ENCODE data around the gene PARP14.

GRCh38 chr3:122719273-122719921 is 38.8 kb downstream of the PARP14 start:
- TF ChIP-seq, protein P1, sequence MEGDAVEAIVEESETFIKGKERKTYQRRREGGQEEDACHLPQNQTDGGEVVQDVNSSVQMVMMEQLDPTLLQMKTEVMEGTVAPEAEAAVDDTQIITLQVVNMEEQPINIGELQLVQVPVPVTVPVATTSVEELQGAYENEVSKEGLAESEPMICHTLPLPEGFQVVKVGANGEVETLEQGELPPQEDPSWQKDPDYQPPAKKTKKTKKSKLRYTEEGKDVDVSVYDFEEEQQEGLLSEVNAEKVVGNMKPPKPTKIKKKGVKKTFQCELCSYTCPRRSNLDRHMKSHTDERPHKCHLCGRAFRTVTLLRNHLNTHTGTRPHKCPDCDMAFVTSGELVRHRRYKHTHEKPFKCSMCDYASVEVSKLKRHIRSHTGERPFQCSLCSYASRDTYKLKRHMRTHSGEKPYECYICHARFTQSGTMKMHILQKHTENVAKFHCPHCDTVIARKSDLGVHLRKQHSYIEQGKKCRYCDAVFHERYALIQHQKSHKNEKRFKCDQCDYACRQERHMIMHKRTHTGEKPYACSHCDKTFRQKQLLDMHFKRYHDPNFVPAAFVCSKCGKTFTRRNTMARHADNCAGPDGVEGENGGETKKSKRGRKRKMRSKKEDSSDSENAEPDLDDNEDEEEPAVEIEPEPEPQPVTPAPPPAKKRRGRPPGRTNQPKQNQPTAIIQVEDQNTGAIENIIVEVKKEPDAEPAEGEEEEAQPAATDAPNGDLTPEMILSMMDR (IDR thresholded peaks at IDR 0.05; ENCODE audit: poor library complexity) = no peak
- TF ChIP-seq EZH2 (IDR thresholded peaks at IDR 0.05; ENCODE audit: borderline replicate concordance) (no peak), EZH2phosphoT487 (IDR thresholded peaks at IDR 0.05; ENCODE audit: low read depth, severe bottlenecking, unreplicated experiment) (no peak)

Data from hepatocyte (in vitro differentiated cells).